HepG2 (cell line): ENCODE measurements around the gene GJB1. TPM values are rescaled to one million over a fixed set of nuclear protein-coding genes. Genes with fewer than 3 reads are reported as not detected.
A peak's percentile ranks its signal among the peaks of the same experiment; 100 is the strongest.

Experiments
- DNMT3B ChIP-seq: conservative IDR thresholded peaks from 2 replicates; pipeline ENCODE4 v1.6.1; 2016; ENCODE audit warnings: missing biosample characterization, control low read depth
- DR1 ChIP-seq: sonication (generic); formaldehyde crosslinking; IDR thresholded peaks from 2 replicates; pipeline ENCODE4 v1.8.0; 2021; ENCODE audit warnings: mild to moderate bottlenecking, missing genetic modification reagents, inconsistent platforms
- KDM6A ChIP-seq: IDR thresholded peaks from 2 replicates; pipeline ENCODE4 v1.6.1; 2016; ENCODE audit warnings: low read depth
- MXD4 ChIP-seq: IDR thresholded peaks from 2 replicates; pipeline ENCODE4 v1.6.1; 2016; ENCODE audit warnings: mild to moderate bottlenecking, missing biosample characterization, missing genetic modification reagents
- MYC ChIP-seq: sonication (generic); formaldehyde crosslinking; IDR thresholded peaks from 2 replicates; pipeline ENCODE4 v1.9.0; 2021; ENCODE audit warnings: missing genetic modification reagents, borderline replicate concordance
- NPAS2 ChIP-seq: sonication (generic); formaldehyde crosslinking; IDR thresholded peaks from 2 replicates; pipeline ENCODE4 v1.8.0; 2022; ENCODE audit warnings: mild to moderate bottlenecking, missing genetic modification reagents, borderline replicate concordance
- NR2F6 ChIP-seq, 2 experiments: IDR thresholded peaks; 2 replicates each; pipeline ENCODE4 v1.6.1; 2016; ENCODE audit warnings: antibody characterized with exemption in 1 of 2, mild to moderate bottlenecking in 1 of 2
- PHF5A ChIP-seq: IDR thresholded peaks from one replicate; pipeline ENCODE4 v1.6.1; 2018; ENCODE audit warnings: low read depth, missing genetic modification reagents; ENCODE audit not compliant: unreplicated experiment
- PPARG ChIP-seq: conservative IDR thresholded peaks from 2 replicates; pipeline ENCODE4 v1.6.1; 2016; ENCODE audit warnings: missing biosample characterization, missing genetic modification reagents
- SALL1 ChIP-seq: sonication (generic); formaldehyde crosslinking; IDR thresholded peaks from 2 replicates; pipeline ENCODE4 v1.8.0; 2022; ENCODE audit warnings: mild to moderate bottlenecking, missing genetic modification reagents
- YEATS2 ChIP-seq: sonication (generic); formaldehyde crosslinking; IDR thresholded peaks from 2 replicates; pipeline ENCODE4 v1.4.0; 2020; ENCODE audit warnings: missing genetic modification reagents, borderline replicate concordance
- ZNF224 ChIP-seq: sonication (generic); formaldehyde crosslinking; IDR thresholded peaks from 2 replicates; pipeline ENCODE4 v1.5.0; 2020; ENCODE audit warnings: mild to moderate bottlenecking, missing genetic modification reagents
- polyA plus RNA-seq, 8 experiments: library from polyadenylated mRNA; depleted of rRNA in 3 of 8; stranded (reverse) in 7 of 8; unstranded in 1 of 8; fragments of >200 nt; fragmentation: Illumina TruSeq in 4 of 8; extraction: Trizol in 4 of 8; gene quantifications; 2 replicates each; pipeline versions ENCODE4 v1.2.1 to v1.2.3, GENCODE V29; 2011 to 2016; ENCODE audit warnings: low read depth in 4 of 8, missing spikeins in 1 of 8, mixed read lengths in 1 of 8; ENCODE audit not compliant: insufficient read depth in 1 of 8
- total RNA-seq, 5 experiments: library from RNA; depleted of rRNA; stranded (reverse); fragments of >200 nt; fragmentation: Illumina TruSeq; extraction: Trizol; gene quantifications; 2 replicates each; pipeline ENCODE4 v1.2.3, GENCODE V29; 2016; ENCODE audit warnings: low read depth in 1 of 5
- TF ChIP-seq, protein P1 (sequence below): sonication (generic); formaldehyde crosslinking; IDR thresholded peaks from 2 replicates; pipeline ENCODE4 v1.4.0; 2020; ENCODE audit warnings: mild to moderate bottlenecking, missing genetic modification reagents, borderline replicate concordance
- TF ChIP-seq, protein P2 (sequence below): sonication (generic); formaldehyde crosslinking; IDR thresholded peaks from 2 replicates; pipeline ENCODE4 v1.4.0; 2020; ENCODE audit warnings: mild to moderate bottlenecking, missing genetic modification reagents, borderline replicate concordance
- TF ChIP-seq, protein P3 (sequence below): sonication (generic); formaldehyde crosslinking; IDR thresholded peaks from 2 replicates; pipeline ENCODE4 v1.4.0; 2020; ENCODE audit warnings: missing genetic modification reagents
- TF ChIP-seq, protein P4 (sequence below): sonication (generic); formaldehyde crosslinking; IDR thresholded peaks from 2 replicates; pipeline ENCODE4 v1.4.0; 2020; ENCODE audit warnings: mild to moderate bottlenecking, missing genetic modification reagents

Gene GJB1
- total and polyA plus RNA-seq, 2 of the 13 experiments (the other 11 are each of a cell fraction or from before 2014, with no cell fraction given) = 111 to 161 TPM

DNA sequence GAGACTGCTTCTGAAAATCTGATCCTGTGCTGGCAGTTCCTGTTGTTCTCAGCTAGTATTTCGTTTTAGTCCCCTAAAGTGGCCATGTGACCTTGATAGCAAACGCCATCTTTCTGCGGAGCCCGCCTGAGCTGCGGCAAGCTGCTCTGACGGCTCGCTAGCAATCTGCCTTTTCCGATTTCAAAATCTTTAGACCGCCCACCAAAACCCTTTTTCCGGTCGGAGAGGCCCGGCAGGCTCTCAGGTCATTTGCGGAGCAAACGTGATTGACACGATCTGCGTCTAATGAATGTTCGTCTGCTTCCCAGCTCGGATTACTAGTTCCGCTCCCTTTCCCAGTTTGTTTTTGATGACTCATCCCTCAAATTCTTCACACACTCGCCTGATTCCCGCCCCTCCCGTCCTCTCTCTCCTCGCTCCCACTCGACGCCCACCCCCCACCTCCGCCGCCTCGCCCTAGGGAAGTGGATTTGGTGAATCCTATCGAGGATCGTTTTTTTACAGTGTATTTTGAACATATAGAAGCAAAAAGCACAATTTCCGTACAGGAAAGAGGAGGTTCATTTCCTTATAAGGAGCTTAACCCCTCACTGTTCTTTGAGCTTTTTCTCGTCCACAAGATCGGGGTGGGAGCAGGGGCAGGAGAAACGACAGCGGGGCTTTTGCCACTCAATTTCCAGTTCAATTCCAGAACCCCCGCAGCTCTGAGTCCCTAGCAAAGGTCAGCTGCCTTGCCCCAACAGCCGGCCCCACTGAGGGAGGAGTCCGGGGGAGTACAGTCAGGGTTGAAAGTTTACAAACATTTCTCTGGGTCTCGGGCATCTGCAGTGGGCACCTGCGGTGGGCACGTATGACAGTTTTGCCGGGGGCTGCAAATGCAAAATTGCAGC lies 40.9 kb upstream of the GJB1 start (continued):
- TF ChIP-seq, protein P1, sequence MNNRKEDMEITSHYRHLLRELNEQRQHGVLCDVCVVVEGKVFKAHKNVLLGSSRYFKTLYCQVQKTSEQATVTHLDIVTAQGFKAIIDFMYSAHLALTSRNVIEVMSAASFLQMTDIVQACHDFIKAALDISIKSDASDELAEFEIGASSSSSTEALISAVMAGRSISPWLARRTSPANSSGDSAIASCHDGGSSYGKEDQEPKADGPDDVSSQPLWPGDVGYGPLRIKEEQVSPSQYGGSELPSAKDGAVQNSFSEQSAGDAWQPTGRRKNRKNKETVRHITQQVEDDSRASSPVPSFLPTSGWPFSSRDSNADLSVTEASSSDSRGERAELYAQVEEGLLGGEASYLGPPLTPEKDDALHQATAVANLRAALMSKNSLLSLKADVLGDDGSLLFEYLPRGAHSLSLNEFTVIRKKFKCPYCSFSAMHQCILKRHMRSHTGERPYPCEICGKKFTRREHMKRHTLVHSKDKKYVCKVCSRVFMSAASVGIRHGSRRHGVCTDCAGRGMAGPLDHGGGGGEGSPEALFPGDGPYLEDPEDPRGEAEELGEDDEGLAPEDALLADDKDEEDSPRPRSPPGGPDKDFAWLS (CRISPR knock-in tag) = no peak
- TF ChIP-seq YEATS2 (CRISPR knock-in tag) (peak; percentile 25; the same call in 1 of the 2 replicates), NPAS2 (CRISPR knock-in tag) (no peak), KDM6A (no peak), PHF5A (no peak), MXD4 (CRISPR knock-in tag) (peak; percentile 58; the same call in 1 of the 2 replicates), SALL1 (CRISPR knock-in tag) (peak; percentile 52; the same call in 1 of the 2 replicates), MYC (CRISPR knock-in tag) (peak; percentile 81; the same call in 1 of the 2 replicates), PPARG (CRISPR knock-in tag) (no peak), NR2F6 (IDR thresholded peaks at IDR 0.05) (peak; percentile 46; the same call in 1 of the 2 replicates), NR2F6 (CRISPR knock-in tag; IDR thresholded peaks at IDR 0.05) (no peak), DNMT3B (no peak), ZNF224 (CRISPR knock-in tag) (no peak), DR1 (CRISPR knock-in tag) (no peak)
- TF ChIP-seq, protein P2, sequence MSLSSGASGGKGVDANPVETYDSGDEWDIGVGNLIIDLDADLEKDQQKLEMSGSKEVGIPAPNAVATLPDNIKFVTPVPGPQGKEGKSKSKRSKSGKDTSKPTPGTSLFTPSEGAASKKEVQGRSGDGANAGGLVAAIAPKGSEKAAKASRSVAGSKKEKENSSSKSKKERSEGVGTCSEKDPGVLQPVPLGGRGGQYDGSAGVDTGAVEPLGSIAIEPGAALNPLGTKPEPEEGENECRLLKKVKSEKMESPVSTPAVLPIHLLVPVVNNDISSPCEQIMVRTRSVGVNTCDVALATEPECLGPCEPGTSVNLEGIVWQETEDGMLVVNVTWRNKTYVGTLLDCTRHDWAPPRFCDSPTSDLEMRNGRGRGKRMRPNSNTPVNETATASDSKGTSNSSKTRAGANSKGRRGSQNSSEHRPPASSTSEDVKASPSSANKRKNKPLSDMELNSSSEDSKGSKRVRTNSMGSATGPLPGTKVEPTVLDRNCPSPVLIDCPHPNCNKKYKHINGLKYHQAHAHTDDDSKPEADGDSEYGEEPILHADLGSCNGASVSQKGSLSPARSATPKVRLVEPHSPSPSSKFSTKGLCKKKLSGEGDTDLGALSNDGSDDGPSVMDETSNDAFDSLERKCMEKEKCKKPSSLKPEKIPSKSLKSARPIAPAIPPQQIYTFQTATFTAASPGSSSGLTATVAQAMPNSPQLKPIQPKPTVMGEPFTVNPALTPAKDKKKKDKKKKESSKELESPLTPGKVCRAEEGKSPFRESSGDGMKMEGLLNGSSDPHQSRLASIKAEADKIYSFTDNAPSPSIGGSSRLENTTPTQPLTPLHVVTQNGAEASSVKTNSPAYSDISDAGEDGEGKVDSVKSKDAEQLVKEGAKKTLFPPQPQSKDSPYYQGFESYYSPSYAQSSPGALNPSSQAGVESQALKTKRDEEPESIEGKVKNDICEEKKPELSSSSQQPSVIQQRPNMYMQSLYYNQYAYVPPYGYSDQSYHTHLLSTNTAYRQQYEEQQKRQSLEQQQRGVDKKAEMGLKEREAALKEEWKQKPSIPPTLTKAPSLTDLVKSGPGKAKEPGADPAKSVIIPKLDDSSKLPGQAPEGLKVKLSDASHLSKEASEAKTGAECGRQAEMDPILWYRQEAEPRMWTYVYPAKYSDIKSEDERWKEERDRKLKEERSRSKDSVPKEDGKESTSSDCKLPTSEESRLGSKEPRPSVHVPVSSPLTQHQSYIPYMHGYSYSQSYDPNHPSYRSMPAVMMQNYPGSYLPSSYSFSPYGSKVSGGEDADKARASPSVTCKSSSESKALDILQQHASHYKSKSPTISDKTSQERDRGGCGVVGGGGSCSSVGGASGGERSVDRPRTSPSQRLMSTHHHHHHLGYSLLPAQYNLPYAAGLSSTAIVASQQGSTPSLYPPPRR = no peak
- TF ChIP-seq, protein P3, sequence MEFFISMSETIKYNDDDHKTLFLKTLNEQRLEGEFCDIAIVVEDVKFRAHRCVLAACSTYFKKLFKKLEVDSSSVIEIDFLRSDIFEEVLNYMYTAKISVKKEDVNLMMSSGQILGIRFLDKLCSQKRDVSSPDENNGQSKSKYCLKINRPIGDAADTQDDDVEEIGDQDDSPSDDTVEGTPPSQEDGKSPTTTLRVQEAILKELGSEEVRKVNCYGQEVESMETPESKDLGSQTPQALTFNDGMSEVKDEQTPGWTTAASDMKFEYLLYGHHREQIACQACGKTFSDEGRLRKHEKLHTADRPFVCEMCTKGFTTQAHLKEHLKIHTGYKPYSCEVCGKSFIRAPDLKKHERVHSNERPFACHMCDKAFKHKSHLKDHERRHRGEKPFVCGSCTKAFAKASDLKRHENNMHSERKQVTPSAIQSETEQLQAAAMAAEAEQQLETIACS (CRISPR knock-in tag) = no peak
- TF ChIP-seq, protein P4, sequence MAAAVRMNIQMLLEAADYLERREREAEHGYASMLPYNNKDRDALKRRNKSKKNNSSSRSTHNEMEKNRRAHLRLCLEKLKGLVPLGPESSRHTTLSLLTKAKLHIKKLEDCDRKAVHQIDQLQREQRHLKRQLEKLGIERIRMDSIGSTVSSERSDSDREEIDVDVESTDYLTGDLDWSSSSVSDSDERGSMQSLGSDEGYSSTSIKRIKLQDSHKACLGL (CRISPR knock-in tag) = no peak
